K562 (cell line): Measurements from ENCODE around the gene TMEM139. TPM values are rescaled to one million over a fixed set of nuclear protein-coding genes. Genes with fewer than 3 reads are reported as not detected.

Source experiments
- CREB5 ChIP-seq: fragments of 250-450 bp; sonication (Bioruptor Pico); IDR thresholded peaks from 2 replicates; pipeline ENCODE4 v1.5.0; 2020; ENCODE audit warnings: mild to moderate bottlenecking
- ZBTB33 ChIP-seq: sonication (generic); formaldehyde crosslinking; IDR thresholded peaks from 2 replicates; pipeline ENCODE4 v1.8.1; 2023; ENCODE audit warnings: mild to moderate bottlenecking, missing genetic modification reagents
- ZNF518B ChIP-seq: fragments of 250-450 bp; sonication (Bioruptor Pico); IDR thresholded peaks from 2 replicates; pipeline ENCODE4 v1.5.0; 2021; ENCODE audit warnings: mild to moderate bottlenecking, moderate library complexity
- polyA plus RNA-seq, 8 experiments: library from polyadenylated mRNA; depleted of rRNA in 4 of 8; stranded (reverse) in 5 of 8; unstranded in 3 of 8; fragments of >200 nt; fragmentation: Nextera tagmentation in 2 of 8; fragmentation: Illumina TruSeq in 1 of 8; extraction: Ambion mirVana in 2 of 8; extraction: Trizol in 1 of 8; gene quantifications; 2 replicates each; pipeline versions ENCODE4 v1.2.1 to v1.2.3, GENCODE V29; 2011 to 2014; ENCODE audit warnings: inconsistent platforms in 1 of 8, missing spikeins in 1 of 8
- total RNA-seq, 7 experiments: library from RNA; depleted of rRNA in 6 of 7; stranded (reverse); fragments of >200 nt in 6 of 7; fragmentation: Illumina TruSeq in 2 of 7; extraction: Trizol in 2 of 7; gene quantifications; 2 replicates each; pipeline versions ENCODE4 v1.2.1 to v1.2.3, GENCODE V29; 2011 to 2021; ENCODE audit warnings: low replicate concordance in 1 of 7

The TMEM139 gene
- total and polyA plus RNA-seq, 9 of the 15 experiments (the other 6 are each of a cell fraction or from before 2014, with no cell fraction given) = 0.27 to 1.8 (median 0.79) TPM

- TF ChIP-seq CREB5 (no peak), ZBTB33 (no peak), ZNF518B (no peak)
Observed at GRCh38 chr7:143320620-143321019, 35.9 kb downstream of the TMEM139 start (continued).
